Measurements from ENCODE around the gene DACH1. TPM values are rescaled to one million over a fixed set of nuclear protein-coding genes. Genes with fewer than 3 reads are reported as not detected.
"Not testable (repeated sequence)": the region's sequence is repeated elsewhere in the genome, so short reads cannot be mapped to it uniquely, and the experiment has no call there.

The DACH1 gene
- total RNA-seq, 1 donor from 2014 or later: not detected

GRCh38 chr13:71842003-71842402 is 25.0 kb downstream of the DACH1 start:
- TF ChIP-seq CTCF (IDR thresholded peaks at IDR 0.05): no peak
- no peaks in the 10 kb centered on the region for H3K36me3 Mint-ChIP-seq (ENCODE audit: low read depth)

GRCh38 chr13:71838842-71839241 is 28.2 kb downstream of the DACH1 start:
- ATAC-seq (ENCODE audit: low read depth) (no peak), DNase-seq (no peak)
- intact Hi-C loops (cut with micrococcal nuclease): no loop called here
- Mint-ChIP-seq H3K27ac (no peak overlapping the region), H3K27me3 (no peaks in the 10 kb centered on the region), H3K4me3 (no peak overlapping the region), H3K36me3 (ENCODE audit: low read depth) (no peaks in the 10 kb centered on the region), H3K9me3 (peaks cover 2% of the 10 kb centered on the region), H3K4me1 (no peaks in the 10 kb centered on the region)
- ChIA-PET CTCF (no interaction called here), POLR2A (no interaction called here)
- TF ChIP-seq CTCF (IDR thresholded peaks at IDR 0.05): no peak

More at GRCh38 chr13:71842003-71842402, 25.0 kb downstream of the DACH1 start:
- CTCF ChIA-PET: no interaction called here
- Mint-ChIP-seq H3K27me3 (no peaks in the 10 kb centered on the region), H3K4me3 (no peak overlapping the region), H3K4me1 (no peaks in the 10 kb centered on the region), H3K9me3 (peaks cover 2% of the 10 kb centered on the region), H3K27ac (no peak overlapping the region)
- DNase-seq (no peak), ATAC-seq (ENCODE audit: low read depth) (no peak)
- POLR2A ChIA-PET: no interaction called here
- intact Hi-C loops (cut with micrococcal nuclease): no loop called here

- DNase-seq; H3K9me3 Mint-ChIP-seq; H3K36me3 Mint-ChIP-seq (ENCODE audit: low read depth); ATAC-seq (ENCODE audit: low read depth); H3K4me3 Mint-ChIP-seq; POLR2A ChIA-PET; CTCF ChIA-PET; H3K4me1 Mint-ChIP-seq; intact Hi-C loops (cut with micrococcal nuclease); H3K27ac Mint-ChIP-seq; H3K27me3 Mint-ChIP-seq: not testable (repeated sequence)
These were observed 29.4 kb downstream of the DACH1 start for GRCh38 chr13:71837582-71837981.

- Mint-ChIP-seq H3K27me3 (no peaks in the 10 kb centered on the region), H3K4me3 (no peak overlapping the region), H3K27ac (no peak overlapping the region), H3K36me3 (ENCODE audit: low read depth) (no peaks in the 10 kb centered on the region), H3K9me3 (no peaks in the 10 kb centered on the region), H3K4me1 (no peaks in the 10 kb centered on the region)
- no peak for TF ChIP-seq CTCF (IDR thresholded peaks at IDR 0.05)
- ChIA-PET POLR2A (no interaction called here), CTCF (no interaction called here)
- intact Hi-C loops (cut with micrococcal nuclease): no loop called here
- ATAC-seq (ENCODE audit: low read depth) (no peak), DNase-seq (no peak)
These were observed 35.3 kb downstream of the DACH1 start for GRCh38 chr13:71831716-71832115.

- DNase-seq (no peak), ATAC-seq (ENCODE audit: low read depth) (no peak)
- Mint-ChIP-seq H3K36me3 (ENCODE audit: low read depth) (no peaks in the 10 kb centered on the region), H3K9me3 (no peaks in the 10 kb centered on the region), H3K27ac (no peak overlapping the region), H3K4me3 (no peak overlapping the region), H3K4me1 (no peaks in the 10 kb centered on the region), H3K27me3 (no peaks in the 10 kb centered on the region)
- ChIA-PET CTCF (no interaction called here), POLR2A (no interaction called here)
- intact Hi-C loops (cut with micrococcal nuclease): no loop called here
- no peak for TF ChIP-seq CTCF (IDR thresholded peaks at IDR 0.05)
These were observed 36.3 kb downstream of the DACH1 start for GRCh38 chr13:71830736-71831135.

GRCh38 chr13:71830323-71830722 is 36.7 kb downstream of the DACH1 start:
- ATAC-seq (ENCODE audit: low read depth) (no peak), DNase-seq (no peak)
- no peak for TF ChIP-seq CTCF (IDR thresholded peaks at IDR 0.05)
- no peak overlapping the region for H3K4me3 Mint-ChIP-seq
- CTCF ChIA-PET: no interaction called here
- POLR2A ChIA-PET: no interaction called here
- no peaks in the 10 kb centered on the region for H3K27me3 Mint-ChIP-seq
- no peak overlapping the region for H3K27ac Mint-ChIP-seq
- H3K4me1 Mint-ChIP-seq: no peaks in the 10 kb centered on the region
- no peaks in the 10 kb centered on the region for H3K36me3 Mint-ChIP-seq (ENCODE audit: low read depth)
- no peaks in the 10 kb centered on the region for H3K9me3 Mint-ChIP-seq
- intact Hi-C loops (cut with micrococcal nuclease): no loop called here
